Fibroblast of mammary gland (primary cell): ENCODE data around the gene KRT35.

ENCODE experiments used
- DNase-seq: peaks from one replicate; pipeline ENCODE4 v3.0.0-alpha.2; 2010; ENCODE audit warnings: low read depth
- H3K4me3 ChIP-seq: 2 replicates; pipeline ENCODE4 v1.5.1; 2011; ENCODE audit warnings: low read depth, mild to moderate bottlenecking, low read length, moderate library complexity; ENCODE audit not compliant: control insufficient read depth
- TF ChIP-seq, protein P1 (sequence below): conservative IDR thresholded peaks from 2 replicates; pipeline ENCODE4 v1.5.1; 2011; ENCODE audit warnings: low read depth, low read length, inconsistent platforms; ENCODE audit not compliant: control insufficient read depth, insufficient read depth

Gene KRT35

DNA sequence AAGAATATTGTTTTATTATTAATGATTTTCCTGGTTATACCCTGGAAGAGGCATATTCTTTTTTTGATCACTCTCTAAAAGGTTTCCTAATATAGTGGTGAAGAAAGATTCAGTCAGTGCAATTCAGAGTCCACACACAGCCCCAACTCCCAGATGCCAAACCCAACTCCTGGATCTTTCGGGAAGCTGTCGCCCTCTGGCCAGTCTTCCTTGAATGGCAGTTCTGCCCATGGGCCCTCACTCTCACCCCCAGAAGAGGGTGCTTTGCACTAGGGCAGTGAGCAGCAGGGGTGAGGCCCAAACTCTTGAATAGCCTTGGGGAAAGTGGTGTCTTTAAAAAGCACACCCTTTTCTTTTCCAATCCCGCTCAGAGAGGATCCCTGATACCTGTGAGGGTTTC is 24.7 kb downstream of the KRT35 start:
- DNase-seq, result peak; percentile 22

DNA sequence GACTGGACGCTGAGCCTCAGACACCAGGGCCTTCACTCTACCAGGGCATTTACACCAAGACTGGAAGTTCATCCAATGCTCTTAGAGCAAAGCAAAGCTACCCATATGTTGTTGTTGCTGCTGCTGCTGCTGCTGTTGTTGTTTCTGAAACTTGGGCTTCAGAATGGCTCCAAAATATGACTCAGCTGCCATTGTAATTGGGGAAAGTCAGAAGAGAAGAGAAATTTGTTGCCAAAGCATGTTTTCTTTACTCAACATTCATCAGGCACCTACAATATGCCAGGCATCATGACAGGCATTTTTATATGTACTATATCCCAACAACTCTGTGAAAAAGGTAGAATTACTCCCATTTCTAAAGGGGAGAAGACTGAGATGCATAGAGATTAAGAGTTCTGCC is 25.7 kb downstream of the KRT35 start:
- H3K4me3 ChIP-seq, result no peak overlapping the region
- TF ChIP-seq, protein P1, sequence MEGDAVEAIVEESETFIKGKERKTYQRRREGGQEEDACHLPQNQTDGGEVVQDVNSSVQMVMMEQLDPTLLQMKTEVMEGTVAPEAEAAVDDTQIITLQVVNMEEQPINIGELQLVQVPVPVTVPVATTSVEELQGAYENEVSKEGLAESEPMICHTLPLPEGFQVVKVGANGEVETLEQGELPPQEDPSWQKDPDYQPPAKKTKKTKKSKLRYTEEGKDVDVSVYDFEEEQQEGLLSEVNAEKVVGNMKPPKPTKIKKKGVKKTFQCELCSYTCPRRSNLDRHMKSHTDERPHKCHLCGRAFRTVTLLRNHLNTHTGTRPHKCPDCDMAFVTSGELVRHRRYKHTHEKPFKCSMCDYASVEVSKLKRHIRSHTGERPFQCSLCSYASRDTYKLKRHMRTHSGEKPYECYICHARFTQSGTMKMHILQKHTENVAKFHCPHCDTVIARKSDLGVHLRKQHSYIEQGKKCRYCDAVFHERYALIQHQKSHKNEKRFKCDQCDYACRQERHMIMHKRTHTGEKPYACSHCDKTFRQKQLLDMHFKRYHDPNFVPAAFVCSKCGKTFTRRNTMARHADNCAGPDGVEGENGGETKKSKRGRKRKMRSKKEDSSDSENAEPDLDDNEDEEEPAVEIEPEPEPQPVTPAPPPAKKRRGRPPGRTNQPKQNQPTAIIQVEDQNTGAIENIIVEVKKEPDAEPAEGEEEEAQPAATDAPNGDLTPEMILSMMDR, result no peak
- DNase-seq, result no peak

More for the DNA sequence above, 24.7 kb downstream of the KRT35 start:
- H3K4me3 ChIP-seq, result no peak overlapping the region
- TF ChIP-seq, protein P1, result no peak

DNA sequence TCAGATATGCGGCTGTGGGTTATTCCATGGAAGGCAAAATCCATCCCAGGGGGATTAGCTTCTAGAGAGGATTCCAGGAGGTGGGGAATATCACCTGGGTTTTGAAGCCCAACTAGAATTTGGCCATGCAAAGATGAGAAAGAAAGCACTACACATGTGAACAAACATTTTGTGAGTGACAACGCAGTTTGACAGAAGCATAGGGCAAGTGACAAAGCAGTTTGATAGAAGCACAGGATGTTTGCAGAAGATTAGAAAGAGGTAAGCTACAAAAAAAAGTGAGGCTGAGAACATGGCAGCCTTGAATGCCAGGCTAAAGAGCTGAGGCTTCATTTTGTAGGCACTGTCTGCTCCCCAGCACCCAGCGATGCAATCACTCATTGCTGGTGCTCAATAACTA is 27.9 kb downstream of the KRT35 start:
- TF ChIP-seq, protein P1, result no peak
- no peak overlapping the region for H3K4me3 ChIP-seq
- DNase-seq, result no peak

DNA sequence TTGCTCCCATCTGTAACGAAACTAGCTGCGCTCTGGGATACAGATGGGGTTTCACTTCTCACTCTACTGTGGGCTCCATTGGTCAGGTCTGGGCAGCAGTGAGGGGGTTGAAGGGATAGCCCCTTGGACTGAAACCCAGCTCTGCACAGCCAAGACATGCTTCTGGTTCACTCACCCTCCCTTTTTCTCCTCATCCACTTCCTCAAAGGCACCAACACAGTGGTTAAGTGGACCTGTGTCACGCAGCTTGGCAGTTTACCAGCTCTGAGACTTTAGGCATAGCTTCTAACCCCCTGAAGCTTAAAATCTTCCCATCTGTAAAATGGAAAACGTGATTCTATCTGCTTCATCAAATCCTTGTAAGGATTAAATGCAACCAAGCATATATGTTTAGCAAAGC is 28.7 kb downstream of the KRT35 start:
- H3K4me3 ChIP-seq, result no peak overlapping the region
- no peak for DNase-seq
- TF ChIP-seq, protein P1, result no peak

DNA sequence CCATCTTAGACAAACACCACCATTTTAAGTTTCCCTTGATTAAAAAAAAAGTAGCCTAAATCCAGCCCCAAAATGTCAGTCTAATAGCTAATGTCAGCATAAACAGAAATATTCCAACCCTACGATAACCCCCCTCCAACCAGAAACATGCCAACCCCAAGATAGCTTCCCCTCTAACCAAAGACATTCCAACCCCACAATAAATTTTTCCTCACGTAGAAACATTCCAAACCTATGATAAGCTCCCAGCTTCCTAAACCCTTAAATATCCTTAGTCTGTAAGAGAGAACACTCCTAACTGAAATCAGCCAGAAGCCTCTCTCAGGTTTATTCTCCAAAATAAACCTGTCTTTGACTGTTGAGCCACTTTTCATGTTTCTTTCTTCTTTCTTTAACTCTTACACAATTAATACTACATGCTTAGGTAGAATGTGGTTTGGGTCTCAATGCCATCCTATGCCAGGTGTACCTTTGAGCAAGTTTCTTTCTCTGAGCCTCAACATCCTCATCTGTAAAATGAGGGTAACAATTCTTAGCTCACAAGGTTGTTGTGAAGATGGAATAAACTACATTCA is 29.7 kb downstream of the KRT35 start:
- no peak overlapping the region for H3K4me3 ChIP-seq
- DNase-seq, result no peak
- TF ChIP-seq, protein P1, result no peak

DNA sequence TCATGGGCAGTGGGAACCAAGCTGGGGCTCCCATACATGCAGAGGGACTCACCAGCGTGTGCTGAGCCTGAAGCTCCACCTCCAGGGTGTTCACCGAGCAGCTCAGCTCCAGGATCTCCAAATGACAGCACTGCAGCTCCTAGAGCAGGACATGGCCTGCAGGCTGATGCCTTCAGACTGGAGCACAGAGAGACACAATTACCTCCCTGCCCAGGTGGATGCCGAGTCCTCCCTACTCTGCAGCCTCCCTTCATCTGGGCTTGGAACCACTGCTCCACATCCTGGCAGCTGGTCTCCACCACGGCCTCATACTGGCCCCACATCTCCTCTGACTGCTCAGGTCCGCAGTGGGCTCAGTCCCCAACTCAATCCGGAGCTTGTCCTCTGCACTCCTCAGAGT is 31.9 kb downstream of the KRT35 start:
- no peak for DNase-seq
- H3K4me3 ChIP-seq, result no peak overlapping the region
- TF ChIP-seq, protein P1, result no peak

DNA sequence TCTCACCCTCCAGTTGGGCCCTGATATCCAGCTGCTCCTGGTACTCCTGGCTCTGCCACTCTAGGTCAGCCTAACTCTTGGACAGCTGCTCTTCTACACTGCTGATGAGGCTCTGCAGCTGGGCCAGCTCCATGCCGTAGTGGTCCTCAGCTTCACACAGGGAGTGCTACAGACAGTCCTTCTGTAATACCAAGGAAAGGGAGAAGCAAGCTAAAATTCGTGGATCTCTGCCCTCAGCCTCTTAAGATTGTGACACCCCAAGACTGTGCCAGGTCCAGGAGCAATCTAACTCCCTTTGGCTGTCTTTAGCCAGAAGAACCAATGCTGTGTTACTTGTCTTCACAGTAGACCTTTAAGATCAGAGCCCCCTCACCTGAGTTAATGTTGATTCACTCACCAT is 32.4 kb downstream of the KRT35 start:
- TF ChIP-seq, protein P1, result no peak
- DNase-seq, result no peak
- H3K4me3 ChIP-seq, result no peak overlapping the region
